NCI-H2227 (cell line): ENCODE measurements around the gene ODAPH.
A peak's percentile ranks its signal among the peaks of the same experiment; 100 is the strongest.
"Not testable (repeated sequence)": the region's sequence is repeated elsewhere in the genome, so short reads cannot be mapped to it uniquely, and the experiment has no call there.

ENCODE experiments used
- DNase-seq: peaks from one replicate; lab custom pipeline; 2025; ENCODE audit not compliant: unreplicated experiment; lab: John Stamatoyannopoulos, UW

Gene ODAPH

DNA sequence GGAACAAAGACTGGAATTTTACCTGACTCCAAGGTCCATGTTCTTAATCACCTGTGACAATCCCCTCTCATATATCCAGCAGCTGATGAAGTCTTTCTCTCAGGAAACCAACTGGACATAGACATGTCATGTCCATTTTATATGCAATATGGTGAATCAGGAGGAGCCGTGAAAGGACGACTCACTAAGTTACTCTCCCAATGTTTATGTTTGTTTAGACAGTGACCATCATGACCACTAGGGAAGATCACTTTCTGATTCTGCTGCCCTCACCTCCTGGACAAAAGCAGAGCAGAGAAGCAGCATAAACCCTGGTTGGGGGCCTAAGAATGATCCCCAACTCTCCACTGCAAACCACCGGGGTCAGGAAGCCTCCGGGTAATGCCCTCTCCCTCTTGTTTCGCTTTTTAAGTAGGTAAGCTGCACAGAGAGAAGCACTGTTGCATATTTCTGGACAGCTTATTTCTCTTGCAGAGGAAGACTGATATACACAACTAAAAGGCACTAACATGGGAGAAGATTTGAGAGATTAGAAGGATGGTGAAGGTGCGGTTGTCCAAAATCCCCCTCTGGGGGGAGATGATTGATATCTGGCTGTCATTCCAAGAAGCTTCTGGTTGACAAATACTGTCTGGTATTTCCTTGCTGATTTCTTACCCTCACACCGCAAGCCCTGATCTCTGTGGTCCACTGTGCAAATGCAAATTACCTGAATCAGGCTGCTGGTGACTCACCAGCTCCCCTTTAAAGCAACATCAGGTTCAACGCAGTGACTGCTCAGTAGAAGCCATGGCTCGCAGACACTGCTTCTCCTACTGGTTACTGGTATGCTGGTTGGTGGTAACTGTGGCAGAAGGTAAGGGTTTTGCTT, at the start of gene ODAPH:
TSS of gene ODAPH (plus strand) at position 773 of the 871 bp plus-strand sequence. CDS start at position 790, 17 bp downstream.
- no peak for DNase-seq

- DNase-seq = not testable (repeated sequence)
Measured at GRCh38 chr4:75509592-75509991, 46.3 kb upstream of the ODAPH start.

DNA sequence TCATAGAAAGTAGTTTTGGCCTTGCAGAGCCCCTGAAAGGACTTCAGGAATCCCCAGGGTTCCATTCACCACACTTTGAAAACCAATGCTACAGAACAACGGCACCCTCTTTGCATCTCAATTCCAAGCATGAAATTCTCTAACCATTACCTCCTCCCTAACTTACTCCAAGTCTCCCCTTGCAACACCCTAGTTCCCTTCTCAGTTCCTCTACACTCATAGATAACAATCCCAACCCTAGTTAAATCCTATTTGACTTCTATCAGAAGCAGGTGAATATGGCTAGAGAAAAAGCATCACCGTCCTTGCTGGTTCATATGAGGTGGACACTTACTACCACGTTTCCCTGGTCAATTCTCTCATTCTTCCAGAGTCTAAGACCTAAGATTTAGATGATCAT, 44.0 kb upstream of the ODAPH start:
- DNase-seq = no peak

- no peak for DNase-seq
Measured at GRCh38 chr4:75512386-75513211, 43.3 kb upstream of the ODAPH start.

DNA sequence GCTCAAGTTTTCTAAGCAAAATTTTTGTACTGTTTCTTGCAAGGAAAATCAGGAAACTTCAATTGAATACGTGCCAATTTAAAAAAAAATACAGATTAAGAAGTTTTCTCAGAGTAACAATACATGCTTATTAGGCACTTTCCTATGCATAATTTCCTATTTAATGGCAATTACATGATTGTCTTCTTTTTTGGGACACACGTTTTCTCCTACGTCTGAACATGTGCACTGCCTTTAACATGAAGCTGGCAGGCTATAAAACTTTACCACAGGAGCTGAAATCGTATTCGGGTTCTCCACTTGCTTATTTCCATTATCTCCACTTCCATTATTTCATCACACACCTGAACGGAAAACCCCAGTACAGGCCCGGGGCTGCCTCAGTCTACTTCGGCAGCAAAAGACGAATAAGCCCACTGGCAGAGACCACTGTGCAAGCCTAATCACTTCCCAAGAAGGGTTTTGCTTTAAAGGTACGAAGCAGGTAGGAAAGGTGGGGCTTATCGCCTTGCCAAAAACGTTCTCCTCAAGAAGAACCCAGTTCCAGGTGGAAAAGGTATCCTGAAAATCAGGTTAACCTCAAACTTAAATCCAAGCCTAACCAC, 42.2 kb upstream of the ODAPH start:
- DNase-seq = no peak

- peak; percentile 95 for DNase-seq
Measured at GRCh38 chr4:75514131-75514948, 41.5 kb upstream of the ODAPH start, which contains the start of the genes RCHY1 and THAP6. TSS of gene RCHY1 (minus strand) at chr4:75514403. CDS start at chr4:75514286, 117 bp downstream. TSS of gene THAP6 (plus strand) at chr4:75514473. CDS start at chr4:75515453, 980 bp downstream.

DNA sequence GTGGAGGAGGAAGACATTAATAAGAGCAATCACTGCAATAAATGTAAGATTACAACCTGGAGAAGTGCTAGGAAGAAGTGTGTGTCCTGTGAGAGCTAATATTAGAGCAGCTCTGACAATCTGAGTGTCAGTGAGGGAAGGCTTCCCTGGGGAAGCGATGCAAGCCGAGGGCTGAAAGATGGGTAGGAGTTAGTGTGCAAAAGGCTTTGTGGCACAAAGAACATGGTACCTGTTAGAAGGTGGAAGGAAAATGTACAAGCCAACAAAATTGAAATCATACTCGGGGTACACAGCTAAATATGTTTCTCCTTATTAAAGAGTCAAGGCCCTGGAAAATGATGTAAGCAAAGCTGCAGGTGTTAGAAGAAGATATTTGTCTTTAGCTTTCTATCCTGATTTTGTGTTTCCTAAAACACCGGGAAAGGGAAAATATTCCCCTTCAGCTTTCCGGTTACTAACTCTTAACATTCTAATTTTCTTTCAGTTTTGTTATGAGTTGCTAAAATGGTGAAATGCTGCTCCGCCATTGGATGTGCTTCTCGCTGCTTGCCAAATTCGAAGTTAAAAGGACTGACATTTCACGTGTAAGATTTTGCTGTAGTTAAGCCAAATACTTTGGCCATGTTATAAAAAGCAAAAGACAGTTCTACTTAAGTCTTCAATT, 40.8 kb upstream of the ODAPH start:
- peak; percentile 1 for DNase-seq

DNA sequence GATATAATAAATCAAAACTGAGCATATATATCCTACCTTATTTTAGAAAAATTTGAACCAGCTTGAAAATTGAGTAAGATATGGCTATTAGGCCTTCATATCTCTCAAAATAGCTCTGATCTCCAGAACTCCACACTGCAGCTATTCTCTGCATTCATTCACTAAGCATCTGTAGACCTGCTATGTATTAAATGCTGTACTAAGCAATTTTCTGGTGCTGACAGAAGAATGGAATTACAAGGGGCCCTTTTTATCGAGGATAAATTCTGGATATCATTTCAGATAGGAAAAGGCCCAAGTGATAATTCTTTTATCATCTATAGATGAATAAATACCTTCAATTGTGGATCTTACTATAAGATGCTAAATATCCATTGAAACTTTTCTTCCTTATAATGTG, 39.7 kb upstream of the ODAPH start:
- DNase-seq = no peak

DNA sequence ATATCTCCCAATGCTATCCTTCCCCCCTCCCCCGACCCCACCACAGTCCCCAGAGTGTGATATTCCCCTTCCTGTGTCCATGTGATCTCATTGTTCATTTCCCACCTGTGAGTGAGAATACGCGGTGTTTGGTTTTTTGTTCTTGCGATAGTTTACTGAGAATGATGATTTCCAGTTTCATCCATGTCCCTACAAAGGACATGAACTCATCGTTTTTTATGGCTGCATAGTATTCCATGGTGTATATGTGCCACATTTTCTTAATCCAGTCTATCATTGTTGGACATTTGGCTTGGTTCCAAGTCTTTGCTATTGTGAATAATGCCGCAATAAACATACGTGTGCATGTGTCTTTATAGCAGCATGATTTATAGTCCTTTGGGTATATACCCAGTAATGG, 36.4 kb upstream of the ODAPH start:
- DNase-seq = not testable (repeated sequence)

DNA sequence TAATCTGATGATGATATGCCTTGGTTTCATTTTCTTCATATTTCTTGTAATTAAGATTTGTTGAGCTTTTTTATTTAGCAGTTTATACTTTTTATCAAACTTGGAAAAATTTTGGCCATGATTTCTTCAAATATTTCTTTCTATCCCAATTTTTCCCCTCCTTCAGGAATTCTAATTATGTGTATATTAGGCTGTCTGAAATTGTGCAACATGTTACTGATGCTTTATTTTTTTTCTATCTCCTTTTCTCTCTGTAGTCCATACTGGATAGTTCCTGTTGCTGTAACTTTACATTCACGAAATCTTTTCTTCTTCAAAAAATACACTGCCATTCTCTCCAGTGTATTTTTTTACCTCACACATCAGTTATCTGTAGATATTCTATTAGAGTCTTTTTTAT, 30.8 kb upstream of the ODAPH start:
- no peak for DNase-seq

DNA sequence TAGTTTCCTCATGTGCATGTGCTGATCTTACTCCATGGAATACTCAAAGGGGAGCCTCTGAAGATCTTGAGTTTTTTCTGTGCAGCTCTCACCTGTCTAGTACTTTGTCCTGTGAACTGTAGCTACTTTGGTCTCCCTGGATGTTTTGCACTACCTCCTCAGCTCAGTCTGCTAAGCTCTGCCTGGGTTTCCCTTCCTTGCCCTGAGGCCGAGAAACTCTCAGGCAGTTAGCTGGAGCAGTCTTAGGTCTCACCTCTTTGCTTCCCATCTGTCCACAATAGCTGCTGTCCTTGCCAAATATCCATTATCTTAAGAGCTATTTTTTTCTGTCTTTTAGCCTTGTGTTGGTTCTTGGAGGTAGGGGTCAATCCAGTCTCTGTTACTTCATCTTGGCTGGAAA, 30.0 kb upstream of the ODAPH start:
- DNase-seq = no peak

GRCh38 chr4:75527482-75527881, 28.4 kb upstream of the ODAPH start:
- no peak for DNase-seq

DNA sequence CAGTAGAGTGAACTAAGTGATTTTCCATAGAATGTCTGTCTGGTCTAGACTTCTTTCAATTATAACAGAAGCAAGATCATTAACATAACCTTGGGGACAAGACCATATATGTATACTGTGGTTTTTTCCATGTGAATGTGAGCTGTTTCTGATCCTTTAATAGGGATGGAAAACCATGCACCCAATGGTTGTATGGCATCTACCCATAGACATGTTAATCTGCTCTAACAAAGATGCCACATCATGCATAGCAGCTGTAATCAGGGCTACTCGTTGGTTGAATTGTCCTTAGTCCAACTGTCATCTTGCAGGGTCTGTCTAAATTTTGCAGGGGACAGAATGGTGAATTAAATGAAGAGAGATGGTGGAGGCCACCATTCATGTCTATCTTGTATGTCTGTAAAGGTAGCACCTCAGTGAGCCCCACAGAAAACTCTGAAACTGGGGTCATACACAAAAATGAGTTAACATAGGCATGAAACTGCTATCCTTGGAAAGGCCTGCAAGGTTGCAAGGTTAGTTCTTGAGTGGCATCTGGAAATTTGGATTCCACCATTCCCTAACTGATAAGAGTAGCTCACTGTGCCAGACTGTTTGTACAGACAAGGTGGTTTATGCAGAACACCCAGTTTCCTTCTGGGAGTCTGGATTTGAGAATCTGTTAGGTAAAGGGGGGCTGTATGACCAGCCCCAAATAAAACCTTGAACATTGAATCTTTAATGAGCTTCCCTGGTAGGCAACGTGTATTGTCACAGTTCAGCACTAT, 25.1 kb upstream of the ODAPH start:
- DNase-seq = no peak

GRCh38 chr4:75531536-75532143, 24.2 kb upstream of the ODAPH start:
- not testable (repeated sequence) for DNase-seq

DNA sequence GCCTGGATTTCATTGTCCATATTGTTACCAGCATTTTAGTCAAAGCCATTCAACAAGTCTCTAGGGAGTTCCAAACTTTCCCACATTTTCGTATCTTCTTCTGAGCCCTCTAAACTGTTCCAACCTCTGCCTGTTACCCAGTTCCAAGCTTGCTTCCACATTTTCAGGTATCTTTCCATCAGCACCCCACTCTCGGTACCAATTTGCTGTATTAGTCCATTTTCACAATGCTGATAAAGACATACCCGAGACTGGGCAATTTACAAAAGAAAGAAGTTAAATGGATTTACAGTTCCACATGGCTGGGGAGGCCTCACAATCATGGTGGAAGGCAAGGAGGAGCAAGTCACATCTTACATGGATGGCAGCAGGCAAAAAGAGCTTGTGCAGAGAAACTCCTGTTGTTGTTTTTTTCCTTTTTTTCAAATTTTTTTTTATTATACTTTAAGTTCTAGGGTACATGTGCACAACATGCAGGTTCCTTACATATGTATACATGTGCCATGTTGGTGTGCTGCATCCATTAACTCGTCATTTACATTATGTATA, 22.5 kb upstream of the ODAPH start:
- DNase-seq = not testable (repeated sequence)

- DNase-seq = not testable (repeated sequence)
Measured at GRCh38 chr4:75533926-75534325, 21.9 kb upstream of the ODAPH start.

- not testable (repeated sequence) for DNase-seq
Measured at GRCh38 chr4:75537308-75537707, 18.6 kb upstream of the ODAPH start.

DNA sequence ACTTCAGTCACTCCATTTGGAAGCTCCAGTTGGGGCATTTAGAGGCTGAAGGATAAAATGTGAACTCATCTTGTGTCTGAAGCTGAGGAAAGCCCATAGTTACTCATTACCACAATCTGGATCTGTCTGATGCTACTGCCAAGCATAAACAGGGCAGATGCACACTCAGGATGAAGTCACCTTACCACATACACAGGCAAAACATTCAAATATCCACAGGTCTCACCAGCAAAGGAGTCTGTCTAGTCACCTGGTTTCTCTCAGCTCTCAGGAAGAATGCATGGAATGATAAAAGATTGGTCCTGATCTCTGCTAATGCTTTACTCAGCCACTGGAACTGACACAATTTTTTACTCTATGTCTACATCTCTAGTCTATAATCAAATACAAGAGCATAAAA, 13.0 kb upstream of the ODAPH start:
- no peak for DNase-seq
